Endometrium (tissue), 2 donors: ENCODE results near the gene CCDC33.
"Not testable (repeated sequence)": the region's sequence is repeated elsewhere in the genome, so short reads cannot be mapped to it uniquely, and the experiment has no call there.

Source experiments
- FAIRE-seq: peaks from 2 replicates; lab custom pipeline; 2012; peaks lifted over from hg19 to GRCh38; lab: Jason Lieb, UNC
- donor health status: control.
- donor health status: control.

CCDC33 gene

GRCh38 chr15:74336061-74337005 lies 100.2 kb downstream of the CCDC33 start:
- no peak for FAIRE-seq

GRCh38 chr15:74337146-74337545 lies 101.0 kb downstream of the CCDC33 start:
- FAIRE-seq: no peak

- no peak for FAIRE-seq
These were observed 101.6 kb downstream of the CCDC33 start for GRCh38 chr15:74337607-74338211.

GRCh38 chr15:74338676-74339075 lies 102.5 kb downstream of the CCDC33 start:
- no peak for FAIRE-seq

- FAIRE-seq: no peak
These were observed 103.2 kb downstream of the CCDC33 start for GRCh38 chr15:74339371-74339770.

GRCh38 chr15:74340150-74340549 lies 104.0 kb downstream of the CCDC33 start:
- no peak for FAIRE-seq

GRCh38 chr15:74343127-74343796 lies 107.1 kb downstream of the CCDC33 start:
- no peak for FAIRE-seq

- FAIRE-seq: no peak
These were observed 107.6 kb downstream of the CCDC33 start for GRCh38 chr15:74343797-74344127.

GRCh38 chr15:74345051-74345450 lies 108.9 kb downstream of the CCDC33 start:
- no peak for FAIRE-seq

- no peak for FAIRE-seq
These were observed 111.7 kb downstream of the CCDC33 start for GRCh38 chr15:74347757-74348250.

- no peak for FAIRE-seq
These were observed 113.2 kb downstream of the CCDC33 start for GRCh38 chr15:74349241-74349778.

GRCh38 chr15:74350295-74351275 lies 114.5 kb downstream of the CCDC33 start:
- no peak for FAIRE-seq

- FAIRE-seq: no peak
These were observed 115.5 kb downstream of the CCDC33 start for GRCh38 chr15:74351670-74352069.

GRCh38 chr15:74352393-74352910 lies 116.3 kb downstream of the CCDC33 start:
- FAIRE-seq: no peak

- FAIRE-seq: not testable (repeated sequence)
These were observed 117.9 kb downstream of the CCDC33 start for GRCh38 chr15:74353992-74354391.

GRCh38 chr15:74356050-74356449 lies 119.9 kb downstream of the CCDC33 start:
- not testable (repeated sequence) for FAIRE-seq

GRCh38 chr15:74357514-74357913 lies 121.4 kb downstream of the CCDC33 start:
- FAIRE-seq: not testable (repeated sequence)

- FAIRE-seq: not testable (repeated sequence)
These were observed 123.2 kb downstream of the CCDC33 start for GRCh38 chr15:74359376-74359775.

GRCh38 chr15:74360855-74361254 lies 124.7 kb downstream of the CCDC33 start:
- FAIRE-seq: not testable (repeated sequence)

- FAIRE-seq: no peak
These were observed 126.4 kb downstream of the CCDC33 start for GRCh38 chr15:74362482-74362881.
